ENCODE data around the gene VTI1A.

The VTI1A gene

DNA sequence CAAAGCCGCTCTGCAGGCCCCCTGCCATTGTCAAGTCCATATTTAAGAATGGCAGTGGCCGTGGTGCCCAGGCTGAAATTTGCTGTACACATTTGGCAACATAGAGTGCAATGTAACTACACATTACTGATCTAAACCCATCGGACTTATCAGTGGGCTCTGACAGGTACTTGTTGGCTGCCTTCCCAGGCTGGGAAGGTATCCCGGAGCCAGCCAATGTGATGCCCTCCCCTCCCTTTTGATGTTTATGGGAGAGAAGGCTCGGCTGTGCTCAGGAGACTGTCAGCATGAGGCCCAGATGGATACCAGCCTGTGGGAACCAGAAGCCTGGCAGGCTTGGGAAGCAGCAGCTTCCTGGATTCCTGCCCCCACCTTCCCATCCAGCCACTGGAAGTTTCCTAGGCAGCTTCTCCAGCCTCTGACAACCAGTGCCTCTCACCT, 357.0 kb downstream of the VTI1A start:
- no peak for DNase-seq (ENCODE audit: low read depth, low spot score)

DNA sequence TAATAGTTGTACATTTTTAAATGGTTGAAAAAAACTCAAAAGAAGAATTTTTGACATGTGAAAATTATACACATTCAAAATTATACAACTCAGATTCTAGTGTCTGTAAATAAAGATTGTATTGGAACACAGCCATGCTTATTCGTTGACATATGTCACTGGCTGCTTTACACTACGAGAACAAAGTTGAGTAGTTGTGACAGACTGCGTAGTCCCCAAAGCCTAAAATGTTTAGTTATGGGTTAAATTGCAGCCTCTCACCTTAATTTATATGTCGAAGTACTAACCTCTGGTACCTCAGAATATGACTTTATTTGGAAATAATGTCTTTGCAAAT, 358.2 kb downstream of the VTI1A start:
- no peak for DNase-seq (ENCODE audit: low read depth, low spot score)

DNA sequence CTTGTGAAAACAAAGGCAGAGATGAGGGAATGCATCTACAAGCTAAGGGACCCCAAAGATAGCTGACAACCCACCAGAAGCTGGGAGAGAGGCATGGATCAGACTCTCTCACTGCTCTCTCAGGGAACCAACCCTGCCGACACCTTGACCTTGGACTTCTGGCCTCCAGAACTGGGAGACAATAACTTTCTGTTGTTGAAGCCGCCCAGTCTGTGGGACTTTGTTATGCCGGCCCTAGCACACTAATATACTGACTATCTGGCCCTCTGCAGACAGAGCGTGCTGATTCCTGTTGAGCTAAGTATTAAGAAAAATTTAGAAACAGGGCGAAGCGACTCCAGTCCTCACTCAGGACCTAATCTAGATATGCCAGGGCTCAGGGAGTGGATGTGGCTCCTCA, 358.7 kb downstream of the VTI1A start:
- DNase-seq (ENCODE audit: low read depth, low spot score) = no peak

DNA sequence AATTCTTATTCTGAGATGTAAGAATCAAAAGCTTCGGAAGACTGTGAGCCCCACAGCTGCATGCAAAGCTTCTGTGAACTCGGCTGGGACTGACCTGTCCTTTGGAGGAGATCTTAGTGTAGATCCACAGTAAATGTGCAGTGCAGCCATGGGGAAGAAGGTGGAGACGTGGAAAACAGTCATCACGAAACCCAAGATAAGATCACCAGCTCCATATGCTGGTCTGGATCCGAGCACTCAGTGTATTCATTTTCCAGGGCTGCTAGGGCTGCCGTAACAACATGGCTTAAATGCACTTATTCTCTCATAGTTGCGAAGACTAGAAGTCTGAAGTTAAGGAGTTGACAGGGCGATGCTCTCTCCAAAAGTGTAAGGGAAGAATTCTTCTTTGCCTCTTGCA, 360.0 kb downstream of the VTI1A start:
- DNase-seq (ENCODE audit: low read depth, low spot score) = no peak

DNA sequence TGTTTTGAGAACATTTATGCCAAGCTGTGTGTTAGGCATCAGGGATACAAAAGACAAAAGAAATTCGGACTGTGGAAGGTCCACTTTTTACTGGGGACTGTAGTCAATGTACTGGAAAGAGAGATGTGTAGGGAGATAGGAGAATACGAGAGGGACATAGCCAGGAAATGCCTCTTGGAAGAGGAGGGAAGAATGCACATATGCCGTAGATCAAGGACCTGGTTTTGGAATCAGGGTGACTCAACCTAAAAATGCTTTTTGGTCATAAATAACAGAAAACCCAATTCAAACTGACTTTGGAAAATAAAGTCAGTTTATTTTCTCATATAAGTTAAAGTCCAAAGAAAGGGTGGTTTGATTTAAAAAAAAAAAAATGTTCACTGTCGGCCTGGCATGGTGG, 362.7 kb downstream of the VTI1A start:
- DNase-seq (ENCODE audit: low read depth, low spot score) = no peak

DNA sequence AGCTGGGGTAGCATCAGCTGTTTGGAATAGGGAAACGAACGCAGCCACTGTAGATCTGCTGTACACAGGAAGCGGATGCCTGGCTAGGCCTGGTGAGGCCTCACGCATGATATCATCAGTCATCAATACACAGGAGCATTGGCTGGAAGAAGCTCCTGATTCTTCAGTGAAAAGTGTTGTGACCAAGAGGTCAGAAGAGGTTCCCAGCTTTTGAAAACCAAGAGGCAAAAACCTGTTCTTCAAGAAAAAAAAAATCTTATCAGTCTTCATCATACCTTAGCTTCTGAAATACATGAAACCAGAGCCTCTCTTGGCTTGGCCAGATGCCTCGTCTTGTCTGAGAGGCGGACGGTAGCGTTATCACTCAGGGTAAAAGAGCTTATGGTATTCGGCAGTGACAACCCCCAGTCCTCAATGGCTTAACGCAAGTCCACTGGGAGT, 363.7 kb downstream of the VTI1A start:
- DNase-seq (ENCODE audit: low read depth, low spot score) = peak; percentile 18

DNA sequence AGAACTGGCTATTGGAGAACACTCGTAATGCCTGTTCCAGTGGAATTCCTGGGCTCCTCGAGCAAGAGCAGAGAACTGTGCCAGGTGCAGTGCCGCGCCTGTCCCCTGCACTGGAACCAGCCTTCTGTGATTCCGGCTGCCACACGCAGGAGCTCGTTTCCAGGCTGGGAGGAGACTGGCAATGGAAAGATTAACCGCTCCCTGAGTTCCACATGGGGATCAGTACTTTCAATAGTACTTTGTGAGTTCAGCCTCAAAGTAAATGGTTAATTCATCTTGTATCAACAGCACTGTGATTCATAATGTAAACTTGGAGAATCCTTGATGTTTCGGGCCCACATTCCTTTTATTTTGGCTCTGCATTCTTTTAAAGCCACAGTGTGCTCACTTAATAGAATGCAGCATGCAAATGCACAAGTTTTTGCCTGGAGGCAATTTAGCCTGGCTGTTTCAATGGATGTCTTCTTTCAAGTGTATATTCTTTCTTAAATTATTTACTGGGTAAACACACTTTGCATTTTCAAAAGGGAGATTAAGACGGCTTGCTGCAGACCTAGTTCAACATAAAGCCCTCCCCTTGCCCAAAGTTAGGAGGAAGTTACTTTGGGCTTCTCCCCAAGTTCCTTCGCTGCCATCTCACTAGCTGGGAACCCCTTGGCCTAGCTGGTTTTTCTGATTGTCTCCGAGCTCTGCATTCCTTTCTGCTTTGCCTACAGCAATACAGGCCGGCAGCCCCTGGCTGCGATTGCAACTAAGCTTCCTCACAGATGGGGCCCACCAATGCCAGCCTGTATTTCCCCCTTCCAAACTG, 364.9 kb downstream of the VTI1A start:
- peak; percentile 95 for DNase-seq (ENCODE audit: low read depth, low spot score)

DNA sequence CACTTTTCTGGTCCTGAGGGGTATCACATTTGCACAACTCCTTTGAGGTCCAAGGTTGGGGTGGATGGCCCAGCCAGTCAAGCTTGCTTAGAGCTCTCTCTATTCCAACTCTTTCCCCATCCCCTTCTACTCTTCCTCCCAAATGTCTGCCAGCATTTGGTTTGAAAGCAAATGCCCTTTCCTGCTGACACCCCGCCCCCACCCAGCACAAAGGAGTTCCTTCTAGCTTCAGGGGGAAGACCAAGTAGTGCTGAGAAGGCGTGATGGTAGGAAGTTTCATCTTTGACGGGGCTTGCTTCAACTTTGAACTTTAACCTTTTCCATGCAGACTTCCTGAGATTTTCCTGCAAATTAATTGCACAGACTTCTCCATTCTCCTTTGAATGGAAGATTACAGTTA, 365.6 kb downstream of the VTI1A start:
- no peak for DNase-seq (ENCODE audit: low read depth, low spot score)

DNA sequence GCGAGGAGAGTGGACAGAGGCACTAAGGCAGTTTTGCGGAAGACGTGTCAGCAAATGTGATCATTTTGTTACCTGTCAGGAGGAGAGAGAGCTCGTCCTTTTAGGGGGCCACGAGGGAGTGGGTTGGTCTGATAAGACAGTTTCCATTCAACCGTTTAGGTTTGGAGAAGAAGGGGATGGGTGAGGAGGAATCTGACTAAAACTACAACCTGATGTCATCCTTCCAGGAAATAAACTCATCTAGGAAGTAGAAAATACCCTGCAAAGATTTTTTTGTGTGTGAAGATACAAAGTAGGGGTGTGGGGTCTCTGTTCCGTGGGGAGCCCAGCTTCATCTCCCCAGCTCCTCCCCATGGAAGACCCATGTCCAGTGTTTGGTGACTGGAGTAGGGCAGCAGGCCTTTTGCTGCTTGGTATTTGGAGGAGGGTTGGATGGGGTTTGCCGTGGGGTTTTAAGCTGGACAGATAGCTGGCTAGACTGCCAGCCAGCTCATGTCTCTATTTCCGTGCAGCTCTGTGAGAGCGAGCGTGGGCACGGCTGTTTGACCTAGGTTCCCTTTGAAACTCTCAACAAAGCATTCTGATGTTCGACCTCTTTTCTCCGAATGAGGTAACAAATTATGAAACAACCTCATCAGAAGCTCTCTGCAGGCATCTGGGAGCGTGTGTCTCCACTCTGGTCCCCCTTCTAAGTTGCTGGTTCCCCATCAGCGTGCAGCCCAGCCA, 367.0 kb downstream of the VTI1A start:
- DNase-seq (ENCODE audit: low read depth, low spot score) = no peak

DNA sequence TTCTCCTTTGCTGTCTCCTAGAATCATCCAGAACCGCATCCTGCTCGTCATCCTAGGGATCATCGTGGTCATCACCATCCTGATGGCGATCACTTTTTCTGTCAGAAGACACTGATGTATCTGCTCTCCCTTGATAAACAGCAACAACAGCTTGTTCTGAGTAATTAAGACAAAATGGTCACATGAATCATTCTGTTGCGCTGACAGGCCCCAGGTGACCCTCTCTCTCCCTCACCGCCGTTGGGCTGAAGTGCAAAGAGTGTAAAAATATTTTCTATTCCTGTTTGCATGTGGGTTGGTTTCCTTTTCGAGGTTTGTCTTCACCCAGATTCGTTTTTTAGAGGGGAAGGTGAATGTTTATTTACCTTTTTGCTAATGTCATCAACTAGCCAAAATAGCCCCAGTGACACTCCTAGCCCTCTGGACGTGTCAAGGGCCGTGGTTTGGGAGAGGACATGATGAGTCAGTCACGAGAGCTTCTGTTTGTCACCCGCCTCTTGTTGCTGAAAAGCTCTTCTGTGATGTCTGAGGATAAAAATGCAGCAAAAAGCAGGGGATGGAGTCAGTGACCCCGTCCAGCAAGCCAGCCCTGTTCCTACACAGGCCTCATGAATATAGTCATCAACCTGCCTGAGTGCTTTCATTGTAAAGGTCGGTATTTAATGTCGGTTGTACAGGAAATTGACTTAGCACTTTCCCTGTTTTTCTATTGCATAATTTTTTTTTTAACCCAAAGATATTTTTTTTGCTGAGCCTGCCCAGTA, 368.4 kb downstream of the VTI1A start:
- peak; percentile 65 for DNase-seq (ENCODE audit: low read depth, low spot score)

DNA sequence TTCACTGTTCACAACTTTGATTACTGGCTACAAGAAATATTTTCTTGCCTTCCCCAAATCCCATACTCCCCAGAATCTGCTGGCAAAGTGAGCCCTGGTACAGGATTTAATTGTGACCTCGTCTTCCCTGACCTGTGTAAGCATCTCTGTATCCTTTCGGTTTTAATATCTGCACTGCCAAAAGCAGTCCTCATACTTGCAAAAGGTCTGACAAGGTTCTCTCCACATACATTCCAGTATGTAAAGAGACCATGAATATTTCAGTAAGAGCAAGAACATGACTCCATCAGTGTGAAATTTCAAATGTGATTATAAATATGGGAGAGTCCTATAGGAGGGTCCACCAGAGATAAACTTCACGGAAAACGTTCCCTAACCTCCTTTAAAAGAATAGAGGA, 369.0 kb downstream of the VTI1A start:
- no peak for DNase-seq (ENCODE audit: low read depth, low spot score)

DNA sequence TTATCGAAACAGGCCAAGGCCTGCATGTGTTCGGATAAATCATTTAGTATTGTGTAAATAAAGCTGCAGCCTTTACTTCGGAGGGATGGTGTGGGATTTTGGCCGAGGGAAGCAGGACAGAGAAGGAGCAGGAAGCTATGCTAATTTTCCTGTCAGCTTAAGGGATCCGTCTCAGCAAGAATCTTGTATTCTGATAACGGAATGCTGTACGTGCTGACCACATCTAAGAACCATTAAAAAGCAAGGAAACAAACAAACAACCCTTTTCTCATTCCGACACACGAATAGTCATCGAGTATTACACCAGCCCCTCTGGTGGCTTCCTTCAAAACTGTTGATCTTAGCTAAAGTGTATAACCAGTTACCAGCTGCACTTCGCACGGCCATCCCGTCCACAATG, 369.9 kb downstream of the VTI1A start:
- DNase-seq (ENCODE audit: low read depth, low spot score) = no peak

DNA sequence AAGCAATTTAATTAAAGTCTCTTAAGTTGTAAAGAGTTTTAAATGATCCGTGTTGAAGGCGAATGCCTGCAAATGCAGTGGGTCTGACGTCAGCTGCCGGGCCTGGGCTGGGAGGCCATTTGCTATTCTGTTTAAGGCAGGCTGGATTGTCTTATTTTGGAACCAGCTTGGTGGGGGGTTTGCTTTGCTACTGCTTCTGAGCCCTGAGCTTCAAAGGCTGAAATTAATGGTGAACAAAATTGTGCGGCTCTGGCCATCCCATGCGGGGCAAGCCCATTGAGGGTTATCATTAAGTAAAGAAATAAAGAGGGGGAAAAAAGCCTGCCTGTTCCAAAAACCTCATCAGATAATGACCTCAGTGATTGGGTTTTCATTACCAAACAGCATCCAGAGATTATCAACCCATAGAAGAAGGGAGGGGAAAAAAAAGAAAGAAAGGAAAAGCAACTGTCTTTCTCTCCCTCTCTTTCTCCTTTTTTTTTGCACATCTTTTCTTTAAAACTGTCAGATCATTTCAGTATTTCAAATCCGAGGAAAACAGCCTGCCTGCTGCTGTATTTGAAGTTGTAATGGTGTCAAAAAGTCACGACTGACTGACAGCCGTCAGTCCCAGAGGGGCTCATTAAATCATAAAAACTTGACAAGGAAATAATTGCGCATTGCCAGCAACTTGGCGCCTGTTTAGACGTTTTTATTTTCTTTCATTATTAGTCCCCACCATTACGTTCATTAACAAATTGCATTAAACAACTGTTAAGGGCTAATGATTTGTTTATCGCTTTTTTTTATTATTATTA, 371.2 kb downstream of the VTI1A start:
- DNase-seq (ENCODE audit: low read depth, low spot score) = no peak

DNA sequence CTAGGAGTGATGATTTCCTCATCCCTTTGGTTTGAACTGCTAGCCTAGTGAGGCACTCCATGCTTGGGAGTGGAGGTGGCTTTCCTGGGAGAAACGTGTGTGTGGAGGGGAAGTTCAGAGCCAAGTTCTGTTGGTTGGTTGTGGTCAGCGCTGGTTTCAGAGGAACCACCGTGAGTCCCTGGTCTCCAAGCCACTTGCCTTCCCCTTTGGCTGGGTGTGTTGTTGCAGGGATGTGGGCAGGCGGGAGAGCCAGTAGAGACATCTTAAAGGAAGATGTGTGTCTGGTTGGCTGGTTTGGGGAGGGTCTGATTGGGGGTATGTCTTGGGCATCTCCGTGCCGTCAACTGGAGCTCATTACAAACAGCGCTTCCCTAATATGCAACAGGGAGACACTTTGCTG, 372.2 kb downstream of the VTI1A start:
- no peak for DNase-seq (ENCODE audit: low read depth, low spot score)

DNA sequence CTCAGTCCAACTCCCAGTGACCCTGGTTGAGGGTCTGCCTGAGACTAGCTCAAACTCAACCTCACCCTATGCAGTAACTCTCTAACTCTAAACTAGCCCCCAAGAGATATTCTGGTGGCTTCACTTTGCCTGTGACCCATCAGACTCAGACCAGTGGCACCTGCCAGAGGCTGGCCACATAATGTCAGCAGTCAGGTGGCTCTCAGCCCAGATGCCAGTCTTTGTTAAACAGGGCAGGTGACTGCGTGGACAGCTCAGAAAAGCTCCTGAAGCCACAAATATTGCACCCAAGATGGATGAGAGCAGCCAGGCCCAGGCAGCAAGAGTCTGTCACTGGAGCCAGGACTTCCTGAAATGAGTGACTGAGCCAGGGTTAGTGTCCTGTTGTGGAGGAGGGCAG, 373.3 kb downstream of the VTI1A start:
- no peak for DNase-seq (ENCODE audit: low read depth, low spot score)

DNA sequence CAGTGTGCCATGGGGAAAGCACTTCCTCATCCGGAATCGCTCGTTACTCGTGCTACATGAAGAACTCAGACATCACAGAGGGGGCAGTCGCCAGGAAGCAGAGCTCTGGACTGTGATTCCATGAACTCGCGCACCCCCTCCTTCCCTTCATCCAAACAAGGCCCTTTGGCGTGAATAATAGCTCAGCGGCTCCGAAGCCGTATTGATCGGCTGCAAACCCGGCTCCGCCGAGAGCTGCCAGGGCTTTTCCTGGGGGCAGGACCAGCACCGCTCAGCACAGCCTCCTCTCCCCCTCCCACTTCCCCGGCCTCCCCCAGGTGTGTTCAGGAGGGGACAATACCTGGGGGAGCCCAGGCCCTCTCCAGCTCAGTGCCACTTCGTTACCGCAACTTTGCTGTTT, 374.0 kb downstream of the VTI1A start:
- DNase-seq (ENCODE audit: low read depth, low spot score) = no peak

DNA sequence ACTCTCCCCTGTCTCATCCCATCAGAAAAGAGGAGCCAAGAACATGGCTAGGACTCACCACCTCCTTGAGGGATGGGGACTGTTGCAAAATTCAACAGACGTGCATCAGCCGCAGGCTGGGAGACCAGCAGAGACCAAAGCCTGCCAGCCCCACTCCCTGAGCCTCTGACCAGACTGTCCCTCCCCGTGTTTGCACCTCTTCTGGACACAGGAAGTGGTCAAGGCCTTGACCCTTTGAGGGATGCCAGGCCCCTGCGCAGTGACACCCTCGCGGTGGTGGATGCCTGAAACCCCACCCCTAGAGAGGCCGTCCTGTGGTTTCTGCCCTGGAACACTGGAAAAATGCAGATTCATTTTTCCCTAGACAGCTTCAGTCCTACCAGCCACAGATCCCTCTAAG, 374.6 kb downstream of the VTI1A start:
- DNase-seq (ENCODE audit: low read depth, low spot score) = no peak

DNA sequence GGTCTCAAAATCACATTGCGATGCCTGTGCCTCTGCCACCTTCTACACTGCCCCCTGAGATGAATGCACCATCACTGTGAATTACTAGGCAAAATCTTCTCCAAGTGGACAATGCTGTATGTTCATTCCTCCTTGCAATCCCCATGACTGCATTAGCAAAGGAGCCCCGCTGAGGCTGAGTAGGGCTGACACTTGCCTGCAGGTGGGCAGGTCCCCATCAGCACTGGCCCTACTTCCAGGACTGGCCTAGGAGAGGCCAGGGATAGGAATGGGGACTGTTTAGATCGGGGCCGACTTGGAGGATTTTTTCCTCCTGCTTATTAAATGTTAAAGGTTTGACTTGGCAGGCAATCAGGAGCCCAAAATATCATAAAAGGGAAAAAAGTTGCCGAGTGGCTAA, 376.0 kb downstream of the VTI1A start:
- DNase-seq (ENCODE audit: low read depth, low spot score) = no peak

DNA sequence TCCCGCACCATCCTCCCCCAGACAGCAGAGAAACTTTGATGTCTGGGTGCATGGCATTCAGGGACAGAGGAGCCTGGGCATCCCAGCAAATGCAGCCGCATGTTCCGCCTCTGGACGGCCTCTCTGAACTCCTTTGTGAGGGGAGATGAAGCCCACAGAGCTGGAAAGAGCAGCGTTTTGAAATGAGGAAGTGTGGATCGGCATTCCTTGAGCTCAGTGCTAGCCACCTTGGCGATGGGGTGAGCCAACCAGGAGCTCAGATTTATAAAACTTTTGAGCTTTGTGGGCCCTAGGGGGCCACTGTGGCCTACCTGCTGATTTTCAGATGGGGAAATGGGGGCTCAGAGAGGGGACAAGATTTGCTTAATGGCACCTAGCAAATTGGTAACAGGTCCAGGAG, 376.6 kb downstream of the VTI1A start:
- no peak for DNase-seq (ENCODE audit: low read depth, low spot score)

DNA sequence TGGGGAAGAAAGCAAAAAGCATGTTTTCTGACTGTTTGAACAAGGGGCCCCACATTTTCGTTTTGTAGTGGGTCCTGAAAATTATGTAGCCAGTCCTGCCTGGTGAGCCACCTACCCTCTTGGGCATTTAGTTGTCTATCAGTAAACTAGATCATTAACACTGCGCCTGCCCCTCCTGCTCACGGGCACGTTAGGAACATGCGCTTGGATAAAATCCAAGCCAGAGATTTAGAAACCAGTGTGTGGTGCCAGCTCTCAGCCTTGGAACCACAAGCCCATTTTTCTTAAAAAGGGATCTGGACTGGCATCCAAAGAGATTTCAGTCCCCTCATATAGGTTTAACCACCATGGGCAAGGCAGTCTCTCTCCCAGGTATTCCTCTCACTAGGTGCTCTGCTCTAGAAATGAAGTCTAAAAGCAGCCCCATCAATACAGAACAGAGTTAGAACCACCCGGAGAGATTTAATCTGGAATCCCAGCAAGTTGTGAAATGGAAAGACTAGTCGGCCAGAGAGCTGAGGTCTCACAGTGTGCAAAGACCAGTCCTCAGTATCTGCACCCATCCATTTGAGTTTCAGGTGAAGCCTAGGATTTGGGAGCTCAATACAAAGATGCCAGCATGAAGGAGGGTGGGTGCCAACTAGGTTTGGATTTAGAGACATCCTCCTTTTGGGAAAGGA, 379.1 kb downstream of the VTI1A start:
- DNase-seq (ENCODE audit: low read depth, low spot score) = peak; percentile 43

DNA sequence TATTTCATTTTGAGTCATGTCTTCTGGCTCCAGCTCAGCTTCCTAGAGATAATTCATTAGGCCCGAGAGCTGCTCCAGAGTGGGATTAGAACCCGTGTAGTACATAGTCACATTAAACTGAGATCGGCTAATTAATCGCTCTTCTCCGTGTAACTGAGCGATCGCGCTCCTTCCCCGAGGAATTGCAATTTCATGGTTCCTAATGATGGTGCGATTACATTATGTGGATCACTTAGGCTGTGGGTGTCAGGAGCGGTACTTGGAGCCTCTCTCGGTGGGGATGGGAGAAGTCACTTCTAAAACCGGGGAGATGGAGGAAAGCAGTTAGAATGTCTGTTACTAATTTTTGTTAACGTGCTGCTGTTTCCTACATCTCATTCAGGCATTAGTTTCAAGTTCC, 380.1 kb downstream of the VTI1A start:
- no peak for DNase-seq (ENCODE audit: low read depth, low spot score)

Measured in astrocyte of the hippocampus (primary cell).